Fibroblast of the conjunctiva (primary cell): Measurements from ENCODE around the gene CRACDL.

ENCODE experiments used
- DNase-seq: peaks from one replicate; pipeline ENCODE4 v3.0.0-alpha.2; 2010; ENCODE audit warnings: low read depth

CRACDL gene, protein sequence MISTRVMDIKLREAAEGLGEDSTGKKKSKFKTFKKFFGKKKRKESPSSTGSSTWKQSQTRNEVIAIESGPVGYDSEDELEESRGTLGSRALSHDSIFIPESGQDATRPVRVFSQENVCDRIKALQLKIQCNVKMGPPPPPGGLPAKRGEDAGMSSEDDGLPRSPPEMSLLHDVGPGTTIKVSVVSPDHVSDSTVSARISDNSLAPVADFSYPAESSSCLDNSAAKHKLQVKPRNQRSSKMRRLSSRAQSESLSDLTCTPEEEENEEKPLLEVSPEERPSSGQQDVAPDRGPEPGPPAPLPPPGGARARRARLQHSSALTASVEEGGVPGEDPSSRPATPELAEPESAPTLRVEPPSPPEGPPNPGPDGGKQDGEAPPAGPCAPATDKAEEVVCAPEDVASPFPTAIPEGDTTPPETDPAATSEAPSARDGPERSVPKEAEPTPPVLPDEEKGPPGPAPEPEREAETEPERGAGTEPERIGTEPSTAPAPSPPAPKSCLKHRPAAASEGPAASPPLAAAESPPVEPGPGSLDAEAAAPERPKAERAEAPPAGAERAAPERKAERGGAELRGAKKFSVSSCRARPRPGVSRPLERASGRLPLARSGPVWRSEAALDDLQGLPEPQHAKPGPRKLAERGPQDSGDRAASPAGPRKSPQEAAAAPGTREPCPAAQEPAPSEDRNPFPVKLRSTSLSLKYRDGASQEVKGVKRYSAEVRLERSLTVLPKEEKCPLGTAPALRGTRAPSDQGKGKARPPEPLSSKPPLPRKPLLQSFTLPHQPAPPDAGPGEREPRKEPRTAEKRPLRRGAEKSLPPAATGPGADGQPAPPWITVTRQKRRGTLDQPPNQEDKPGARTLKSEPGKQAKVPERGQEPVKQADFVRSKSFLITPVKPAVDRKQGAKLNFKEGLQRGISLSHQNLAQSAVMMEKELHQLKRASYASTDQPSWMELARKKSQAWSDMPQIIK

DNA sequence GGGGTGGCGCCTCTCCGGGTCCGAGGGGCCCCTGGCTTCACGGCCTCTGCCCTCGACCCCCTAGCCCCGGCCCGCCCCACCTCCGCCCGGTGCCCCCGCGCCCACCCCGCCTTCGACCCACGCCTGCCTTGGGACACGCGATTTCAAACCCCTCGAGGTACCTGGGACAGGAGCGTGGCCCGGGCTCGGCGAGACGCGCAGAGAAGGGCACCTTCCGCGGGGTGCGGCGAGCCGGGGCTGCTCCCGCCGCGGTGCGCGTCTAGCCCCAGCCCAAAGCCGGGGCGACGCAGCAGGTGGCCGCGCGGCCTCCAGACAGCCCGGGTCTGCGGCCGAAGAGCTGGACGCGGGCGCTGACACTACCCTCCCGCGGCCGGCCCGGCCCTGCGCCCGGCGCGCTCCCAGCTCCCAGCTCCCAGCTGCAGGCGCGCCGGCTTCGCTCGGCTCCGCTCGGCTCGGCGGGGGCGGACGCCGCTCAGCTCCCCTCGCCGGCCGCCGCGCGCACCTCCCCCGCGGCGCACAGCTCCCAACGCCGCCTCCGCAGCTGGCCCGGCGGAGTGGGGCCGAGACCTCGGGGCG, at the start of gene CRACDL:
CRACDL (minus strand) TSS at position 449 of the 576 bp plus-strand sequence. CDS start 89,425 bp downstream, outside the sequence.
- no peak for DNase-seq

DNA sequence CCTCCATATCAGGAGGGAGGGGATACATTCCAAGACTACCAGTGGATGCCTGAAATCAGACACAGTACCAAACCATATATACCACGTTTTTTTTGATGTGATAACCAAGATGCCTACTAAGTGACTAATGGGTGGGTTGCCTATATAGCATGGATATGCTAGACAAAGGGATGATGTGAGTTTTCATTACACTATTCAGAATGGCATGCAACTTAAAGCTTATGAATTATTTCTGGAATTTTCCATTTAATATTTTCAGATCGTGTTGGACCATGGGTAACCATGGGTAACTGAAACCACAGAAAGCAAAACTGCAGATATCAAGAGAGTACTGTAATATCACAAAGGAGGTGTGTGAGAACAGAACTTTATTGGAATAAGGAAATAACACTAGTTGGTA, 39.6 kb upstream of the CRACDL start:
- DNase-seq: no peak

DNA sequence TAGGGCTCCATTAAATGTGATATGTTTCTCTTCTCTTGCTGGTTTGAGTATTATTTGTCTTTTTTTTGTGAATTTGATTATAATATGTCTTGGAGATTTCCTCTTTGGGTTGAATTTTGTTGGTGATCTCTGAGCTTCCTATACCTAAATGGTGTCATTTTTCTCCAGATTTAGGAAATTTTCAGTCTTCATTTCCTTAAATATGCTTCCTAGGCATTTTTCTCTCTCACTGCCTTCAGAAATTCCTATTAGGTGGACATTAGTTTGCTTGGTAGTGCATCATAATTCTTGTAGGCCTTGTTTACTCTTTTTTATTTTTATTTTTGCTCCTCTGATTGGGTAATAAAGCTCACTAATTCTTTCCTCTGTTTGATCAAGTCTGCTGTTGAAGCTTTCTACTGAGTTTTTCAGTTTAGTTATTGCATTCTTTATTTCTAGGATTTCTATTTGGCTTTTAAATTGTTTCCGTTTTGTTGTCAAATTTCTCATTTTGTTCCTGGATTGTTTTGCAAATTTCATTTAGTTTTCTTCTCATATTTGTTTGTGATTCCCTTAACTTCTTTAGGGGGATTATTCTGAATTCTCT, 36.6 kb upstream of the CRACDL start:
- no peak for DNase-seq

- DNase-seq: no peak
These were observed 23.9 kb upstream of the CRACDL start for GRCh38 chr2:98959810-98960507.

GRCh38 chr2:98952966-98953365, 16.9 kb upstream of the CRACDL start:
- no peak for DNase-seq

GRCh38 chr2:98948956-98949739, 13.1 kb upstream of the CRACDL start:
- DNase-seq: no peak

DNA sequence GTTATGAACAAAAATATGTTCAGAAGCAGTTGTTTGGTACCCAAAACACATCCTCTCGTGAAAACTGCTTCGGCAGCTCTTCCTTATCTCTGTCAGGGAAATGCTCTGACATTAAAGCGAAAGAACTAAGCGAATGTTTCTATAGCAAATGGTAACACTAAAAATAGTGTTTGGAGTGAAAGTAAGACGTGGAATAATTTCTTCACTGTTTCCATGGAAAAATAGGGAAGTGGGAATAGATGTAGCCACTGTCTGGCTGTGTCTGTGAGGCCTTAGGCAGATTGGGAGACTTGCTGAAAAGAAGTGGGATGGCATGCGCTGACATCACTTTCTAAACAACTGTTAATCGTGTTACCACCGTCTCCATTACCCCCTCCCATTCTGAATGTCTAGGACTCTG, 11.5 kb upstream of the CRACDL start:
- DNase-seq: no peak

GRCh38 chr2:98946855-98947254, 10.8 kb upstream of the CRACDL start:
- DNase-seq: no peak

DNA sequence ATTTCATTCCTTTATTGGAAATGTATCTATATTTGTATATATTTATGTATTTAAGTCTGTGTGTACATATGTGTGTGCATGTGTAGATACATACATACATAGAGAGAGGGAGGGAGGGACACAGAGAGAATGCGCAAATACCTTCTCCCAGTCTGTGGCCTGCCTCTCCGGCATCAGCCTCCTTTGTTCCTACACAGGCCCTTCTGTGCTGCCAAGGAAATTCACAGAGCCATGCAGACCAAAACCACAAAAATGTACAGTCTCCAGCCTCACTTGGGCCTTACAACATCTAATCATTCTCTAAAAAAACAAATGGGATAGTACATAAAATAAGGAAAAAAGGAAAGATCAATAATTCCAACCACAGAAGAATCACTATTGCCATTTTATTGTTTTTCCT, 8.8 kb upstream of the CRACDL start:
- DNase-seq: no peak

GRCh38 chr2:98940102-98940501, 4.1 kb upstream of the CRACDL start:
- no peak for DNase-seq

- no peak for DNase-seq
These were observed 1.9 kb upstream of the CRACDL start for GRCh38 chr2:98937906-98938305.

DNA sequence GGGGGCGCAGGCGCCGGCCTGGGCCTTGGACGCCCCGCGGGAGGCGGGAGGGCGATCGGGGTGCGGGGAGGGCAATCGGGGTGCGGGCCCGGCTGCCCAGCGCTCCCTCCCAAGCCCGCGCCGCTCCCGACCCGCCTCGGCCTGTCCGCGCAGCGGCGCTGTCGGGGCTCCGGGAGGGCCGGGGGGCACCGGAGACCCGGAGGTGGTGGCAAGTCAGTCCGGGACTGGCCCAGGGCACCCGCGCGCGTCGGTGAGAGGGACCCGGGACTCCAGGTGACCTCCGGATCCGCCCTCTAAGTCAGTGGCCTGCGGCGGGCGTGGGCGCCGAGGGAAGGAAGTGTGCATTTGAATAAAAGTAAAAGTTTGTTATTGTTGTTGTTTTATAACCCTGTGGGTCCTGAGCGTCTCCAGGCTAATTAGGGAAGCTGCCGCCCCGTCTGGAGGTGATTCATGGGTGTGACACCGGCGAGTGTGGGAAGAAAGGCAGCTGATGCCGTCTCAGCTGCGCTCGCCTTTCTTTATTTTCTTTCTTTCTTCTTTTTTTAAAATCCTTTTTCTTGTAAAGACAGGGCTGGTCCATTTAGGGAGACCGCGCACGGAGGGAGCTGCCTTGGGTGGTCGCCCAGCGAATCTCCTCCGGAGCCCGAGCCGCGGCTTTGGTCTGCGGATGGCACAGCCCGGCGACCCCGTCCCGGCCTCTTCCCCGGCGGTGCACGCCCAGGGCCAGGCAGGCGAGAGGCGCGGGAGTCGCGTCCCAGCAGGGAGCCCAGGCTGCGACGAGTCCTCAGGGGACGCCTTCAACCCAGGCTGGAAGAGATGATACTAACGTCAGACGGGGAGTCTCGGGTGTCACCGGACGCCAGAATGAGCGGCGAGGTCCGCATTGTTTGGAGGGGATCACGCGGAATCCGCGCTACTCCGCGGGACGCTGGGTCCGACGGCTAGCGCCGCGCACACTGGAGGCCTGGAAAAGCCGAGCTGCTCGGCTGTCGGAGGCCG, 627 bp upstream of the CRACDL start:
- no peak for DNase-seq

DNA sequence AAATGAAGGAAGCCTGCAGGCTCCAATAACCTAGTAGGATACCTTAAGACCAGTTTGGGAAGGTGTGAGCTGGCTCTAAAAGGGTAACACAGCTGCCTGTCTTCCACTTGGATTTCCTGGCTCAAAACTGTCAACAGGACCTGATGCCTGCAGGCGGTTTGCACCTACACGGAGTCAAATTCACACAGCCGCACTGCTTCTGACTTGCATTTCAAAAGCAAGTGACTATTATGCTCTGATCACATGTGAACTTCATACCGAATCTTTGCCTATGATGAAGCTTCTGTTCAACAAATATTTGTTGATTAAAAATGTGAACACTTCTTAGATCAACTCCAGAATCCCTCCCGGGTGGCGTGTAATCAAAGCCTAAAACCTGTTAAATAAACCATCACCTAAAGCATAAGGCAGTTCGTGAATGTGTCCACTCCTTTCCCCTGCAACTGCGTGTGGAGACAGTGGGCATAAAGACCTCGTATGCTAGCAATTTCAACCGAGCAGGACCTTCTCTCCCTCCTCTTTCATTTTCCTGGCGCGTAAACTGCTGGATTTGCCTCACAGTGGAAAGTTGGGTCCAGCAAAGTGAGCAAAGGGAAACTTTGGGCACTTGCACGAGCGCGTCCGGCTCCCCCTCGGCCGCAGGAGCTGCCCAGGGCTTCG, 784 bp downstream of the CRACDL start:
- DNase-seq: no peak

DNA sequence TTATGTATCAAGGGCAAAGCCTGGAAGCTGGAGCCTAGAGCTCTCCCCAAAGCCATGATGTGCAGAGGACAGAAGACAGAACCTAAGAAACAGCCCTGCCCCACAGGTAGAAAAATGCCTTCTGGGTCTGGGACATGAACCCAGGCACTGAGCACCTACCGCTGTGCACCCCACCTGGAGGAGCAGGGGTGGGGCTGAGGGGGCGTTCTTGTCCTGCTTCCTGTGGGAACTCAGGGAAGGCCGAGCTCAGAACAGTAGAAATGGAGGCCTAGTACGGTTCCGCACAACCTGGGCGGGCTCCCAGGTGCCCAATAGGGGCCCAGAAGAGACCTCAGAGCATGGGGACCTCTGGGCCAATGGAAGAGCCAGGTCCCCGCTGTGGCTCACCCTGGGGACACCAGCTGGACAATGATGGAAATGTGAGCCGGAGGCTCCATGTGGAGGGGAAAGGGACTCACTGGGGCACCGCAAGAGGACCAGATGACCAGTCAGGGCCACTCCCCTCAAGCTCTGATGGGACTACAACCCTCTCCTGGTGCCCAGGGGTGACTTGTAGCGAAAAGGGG, 3.2 kb downstream of the CRACDL start:
- no peak for DNase-seq

- no peak for DNase-seq
These were observed 3.9 kb downstream of the CRACDL start for GRCh38 chr2:98932164-98932563.

DNA sequence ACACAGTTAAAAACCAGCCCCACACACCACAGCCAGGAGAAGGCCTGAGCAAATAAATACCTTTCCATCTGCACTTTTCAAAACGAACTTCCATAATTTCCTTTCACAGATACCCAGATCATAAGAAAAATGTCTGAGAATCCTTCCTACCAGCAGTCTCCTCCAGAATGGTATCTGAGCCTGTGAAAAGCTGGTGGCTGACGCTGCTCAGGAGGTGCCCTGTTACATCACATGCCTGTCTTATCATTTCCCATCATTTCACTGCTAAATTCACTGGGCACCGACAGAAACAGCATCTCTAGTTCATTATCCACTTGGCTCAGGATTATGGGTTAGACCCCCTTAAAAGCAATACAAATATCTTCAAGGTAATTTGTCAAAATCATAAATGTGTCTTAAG, 4.4 kb downstream of the CRACDL start:
- no peak for DNase-seq

GRCh38 chr2:98929920-98930319, 6.1 kb downstream of the CRACDL start:
- DNase-seq: no peak

- DNase-seq: no peak
These were observed 7.8 kb downstream of the CRACDL start for GRCh38 chr2:98928242-98928641.

GRCh38 chr2:98927027-98927426, 9.0 kb downstream of the CRACDL start:
- DNase-seq: no peak
